PFSK-1 (cell line): Measurements from ENCODE around the gene XRCC4.

ENCODE experiments used
- FOXP2 ChIP-seq: optimal IDR thresholded peaks from 2 replicates; pipeline ENCODE3; 2011; ENCODE audit warnings: borderline replicate concordance, control low read depth, inconsistent platforms; ENCODE audit not compliant: insufficient read depth; ENCODE audit errors: extremely low read length, extremely low read depth
- POLR2AphosphoS5 ChIP-seq: IDR thresholded peaks from 2 replicates; pipeline ENCODE4 v1.6.1; 2012; ENCODE audit warnings: low read depth, mild to moderate bottlenecking, control low read depth, low read length, moderate library complexity
- SIN3A ChIP-seq: IDR thresholded peaks from 2 replicates; pipeline ENCODE4 v1.6.1; 2012; ENCODE audit warnings: mild to moderate bottlenecking, low read length, moderate library complexity, borderline replicate concordance; ENCODE audit not compliant: insufficient read depth
- TAF1 ChIP-seq: IDR thresholded peaks from 2 replicates; pipeline ENCODE4 v1.6.1; 2012; ENCODE audit warnings: low read length, control low read depth, borderline replicate concordance; ENCODE audit not compliant: insufficient read depth
- TF ChIP-seq, protein P1 (sequence below), 2 experiments: IDR thresholded peaks; 2 replicates each; pipeline versions ENCODE4 v1.6.1 to v1.8.0; 2011 to 2012; ENCODE audit warnings: low read depth in 2 of 2, low read length in 2 of 2, control low read depth in 1 of 2, inconsistent platforms in 1 of 2, mild to moderate bottlenecking in 1 of 2, moderate library complexity in 1 of 2; ENCODE audit not compliant: insufficient read depth in 1 of 2

Gene XRCC4

DNA sequence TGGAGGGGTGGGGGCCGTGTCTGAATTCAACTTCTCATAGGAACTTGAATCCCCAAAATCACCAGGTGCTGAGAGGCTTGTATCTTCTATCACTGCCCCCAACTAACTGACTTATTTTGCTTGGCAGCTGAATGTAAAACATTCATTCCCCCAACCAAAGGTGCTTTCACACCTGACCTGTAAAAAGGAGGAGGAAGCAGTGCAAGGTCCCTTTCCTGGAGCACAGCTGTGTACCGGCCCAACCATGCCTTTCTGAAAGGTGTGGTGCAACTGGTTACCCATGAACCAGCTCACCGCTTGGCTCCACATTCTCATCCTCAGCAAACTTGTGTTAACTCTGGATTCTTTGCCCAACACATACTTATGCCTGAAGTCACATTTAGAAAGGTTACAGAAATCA lies 34.8 kb upstream of the XRCC4 start:
- TF ChIP-seq, protein P1, sequence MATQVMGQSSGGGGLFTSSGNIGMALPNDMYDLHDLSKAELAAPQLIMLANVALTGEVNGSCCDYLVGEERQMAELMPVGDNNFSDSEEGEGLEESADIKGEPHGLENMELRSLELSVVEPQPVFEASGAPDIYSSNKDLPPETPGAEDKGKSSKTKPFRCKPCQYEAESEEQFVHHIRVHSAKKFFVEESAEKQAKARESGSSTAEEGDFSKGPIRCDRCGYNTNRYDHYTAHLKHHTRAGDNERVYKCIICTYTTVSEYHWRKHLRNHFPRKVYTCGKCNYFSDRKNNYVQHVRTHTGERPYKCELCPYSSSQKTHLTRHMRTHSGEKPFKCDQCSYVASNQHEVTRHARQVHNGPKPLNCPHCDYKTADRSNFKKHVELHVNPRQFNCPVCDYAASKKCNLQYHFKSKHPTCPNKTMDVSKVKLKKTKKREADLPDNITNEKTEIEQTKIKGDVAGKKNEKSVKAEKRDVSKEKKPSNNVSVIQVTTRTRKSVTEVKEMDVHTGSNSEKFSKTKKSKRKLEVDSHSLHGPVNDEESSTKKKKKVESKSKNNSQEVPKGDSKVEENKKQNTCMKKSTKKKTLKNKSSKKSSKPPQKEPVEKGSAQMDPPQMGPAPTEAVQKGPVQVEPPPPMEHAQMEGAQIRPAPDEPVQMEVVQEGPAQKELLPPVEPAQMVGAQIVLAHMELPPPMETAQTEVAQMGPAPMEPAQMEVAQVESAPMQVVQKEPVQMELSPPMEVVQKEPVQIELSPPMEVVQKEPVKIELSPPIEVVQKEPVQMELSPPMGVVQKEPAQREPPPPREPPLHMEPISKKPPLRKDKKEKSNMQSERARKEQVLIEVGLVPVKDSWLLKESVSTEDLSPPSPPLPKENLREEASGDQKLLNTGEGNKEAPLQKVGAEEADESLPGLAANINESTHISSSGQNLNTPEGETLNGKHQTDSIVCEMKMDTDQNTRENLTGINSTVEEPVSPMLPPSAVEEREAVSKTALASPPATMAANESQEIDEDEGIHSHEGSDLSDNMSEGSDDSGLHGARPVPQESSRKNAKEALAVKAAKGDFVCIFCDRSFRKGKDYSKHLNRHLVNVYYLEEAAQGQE (IDR thresholded peaks at IDR 0.05; ENCODE audit: insufficient read depth in 1 of 2, low read depth in 2 of 2, low read length in 2 of 2): no peak
- TF ChIP-seq SIN3A: no peak
- TF ChIP-seq POLR2AphosphoS5: no peak
- TF ChIP-seq TAF1: no peak
- no peak for TF ChIP-seq FOXP2

DNA sequence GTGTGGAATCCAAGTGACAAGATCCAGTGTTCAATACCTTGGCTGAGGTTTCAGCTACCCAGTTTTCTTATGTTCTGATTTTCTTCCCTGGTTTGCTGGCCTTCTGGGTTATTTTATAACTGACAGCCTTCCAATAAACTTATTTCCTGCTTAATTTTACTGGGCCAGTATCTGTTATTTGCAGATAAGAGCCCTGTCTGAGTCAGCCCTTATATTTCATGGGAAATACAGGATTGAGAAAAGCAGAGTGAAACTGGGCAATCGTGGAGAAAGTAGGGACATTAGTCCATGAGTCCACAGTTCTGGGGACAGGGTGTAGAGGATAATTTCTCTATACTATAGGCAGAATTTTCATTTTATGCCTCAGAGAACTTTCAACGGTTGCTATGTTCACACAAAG lies 32.4 kb upstream of the XRCC4 start:
- TF ChIP-seq TAF1 (no peak), SIN3A (no peak), POLR2AphosphoS5 (no peak), FOXP2 (no peak)
- TF ChIP-seq, protein P1 (IDR thresholded peaks at IDR 0.05; ENCODE audit: insufficient read depth in 1 of 2, low read depth in 2 of 2, low read length in 2 of 2): no peak

DNA sequence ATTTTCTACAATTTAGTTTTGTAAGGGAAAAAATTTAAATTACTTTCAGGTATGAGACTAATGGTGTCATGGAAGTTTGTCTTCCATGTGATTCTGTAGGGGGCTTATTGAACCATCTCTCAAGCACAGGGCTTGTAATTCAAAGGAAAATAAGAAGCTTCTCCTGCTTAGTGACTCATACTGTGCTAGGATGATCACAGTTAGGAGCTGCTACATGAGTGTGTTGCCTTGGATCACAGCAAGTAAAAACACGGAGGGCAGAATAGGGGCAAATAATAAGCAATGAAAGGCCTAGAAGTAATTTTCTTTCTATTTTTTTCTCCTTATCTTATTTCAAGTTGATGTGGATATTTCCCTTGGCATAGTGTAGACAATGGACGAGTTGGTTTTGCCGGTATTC lies 29.1 kb upstream of the XRCC4 start:
- TF ChIP-seq POLR2AphosphoS5: no peak
- no peak for TF ChIP-seq SIN3A
- TF ChIP-seq, protein P1 (IDR thresholded peaks at IDR 0.05; ENCODE audit: insufficient read depth in 1 of 2, low read depth in 2 of 2, low read length in 2 of 2): no peak
- TF ChIP-seq FOXP2: no peak
- TF ChIP-seq TAF1: no peak

DNA sequence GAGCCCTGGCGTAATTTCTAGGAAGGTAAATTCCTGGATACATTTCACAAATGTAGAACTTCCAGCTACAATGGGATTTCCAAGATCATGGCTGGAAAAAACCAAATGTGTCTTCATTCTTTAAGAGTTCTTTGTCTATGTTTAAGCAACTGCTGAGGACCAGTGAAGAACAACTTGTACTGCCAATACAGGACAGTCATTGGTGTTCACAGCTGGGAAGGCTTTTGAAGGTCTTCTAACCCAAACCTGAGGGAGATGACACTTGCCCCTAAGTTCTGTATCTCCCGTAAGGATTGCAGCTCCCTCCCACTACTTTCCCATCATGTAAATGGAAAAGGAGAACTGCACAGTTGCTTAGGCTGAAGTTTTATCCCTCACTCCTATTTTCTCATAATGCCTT lies 28.5 kb upstream of the XRCC4 start:
- TF ChIP-seq TAF1 (no peak), SIN3A (no peak), POLR2AphosphoS5 (no peak), FOXP2 (no peak)
- TF ChIP-seq, protein P1 (IDR thresholded peaks at IDR 0.05; ENCODE audit: insufficient read depth in 1 of 2, low read depth in 2 of 2, low read length in 2 of 2): no peak

DNA sequence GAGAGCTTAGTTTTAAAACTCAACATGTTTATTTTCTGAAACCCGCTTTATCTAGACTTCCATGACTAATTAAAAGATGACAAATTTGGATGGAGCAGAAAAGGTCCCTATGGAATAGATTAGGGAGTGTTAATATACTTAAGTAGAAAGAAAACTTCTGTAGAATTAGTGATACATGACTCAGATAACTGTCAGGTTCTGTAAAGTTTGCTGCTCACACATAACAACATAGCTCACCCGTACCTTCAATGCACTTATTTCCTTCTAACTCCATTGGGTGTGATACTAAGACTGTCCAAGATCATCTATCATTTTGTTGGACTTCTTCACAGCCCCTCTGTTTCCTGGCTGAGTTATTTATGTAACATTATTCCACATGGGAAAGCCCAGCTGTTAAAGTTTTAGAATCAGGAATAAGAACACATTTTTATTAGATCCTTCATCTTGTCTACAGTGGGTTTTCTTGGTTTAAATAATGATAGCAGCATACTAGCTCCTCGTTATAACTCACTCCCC lies 27.9 kb upstream of the XRCC4 start:
- no peak for TF ChIP-seq POLR2AphosphoS5
- TF ChIP-seq, protein P1 (IDR thresholded peaks at IDR 0.05; ENCODE audit: insufficient read depth in 1 of 2, low read depth in 2 of 2, low read length in 2 of 2): no peak
- TF ChIP-seq FOXP2: no peak
- no peak for TF ChIP-seq SIN3A
- TF ChIP-seq TAF1: no peak
